ENCODE data around the gene ZNF597. TPM values are rescaled to one million over a fixed set of nuclear protein-coding genes. Genes with fewer than 3 reads are reported as not detected.

Gene ZNF597, protein sequence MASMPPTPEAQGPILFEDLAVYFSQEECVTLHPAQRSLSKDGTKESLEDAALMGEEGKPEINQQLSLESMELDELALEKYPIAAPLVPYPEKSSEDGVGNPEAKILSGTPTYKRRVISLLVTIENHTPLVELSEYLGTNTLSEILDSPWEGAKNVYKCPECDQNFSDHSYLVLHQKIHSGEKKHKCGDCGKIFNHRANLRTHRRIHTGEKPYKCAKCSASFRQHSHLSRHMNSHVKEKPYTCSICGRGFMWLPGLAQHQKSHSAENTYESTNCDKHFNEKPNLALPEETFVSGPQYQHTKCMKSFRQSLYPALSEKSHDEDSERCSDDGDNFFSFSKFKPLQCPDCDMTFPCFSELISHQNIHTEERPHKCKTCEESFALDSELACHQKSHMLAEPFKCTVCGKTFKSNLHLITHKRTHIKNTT
- 1 to 10 TPM; 2.4 to 2.5 TPM for total RNA-seq

DNA sequence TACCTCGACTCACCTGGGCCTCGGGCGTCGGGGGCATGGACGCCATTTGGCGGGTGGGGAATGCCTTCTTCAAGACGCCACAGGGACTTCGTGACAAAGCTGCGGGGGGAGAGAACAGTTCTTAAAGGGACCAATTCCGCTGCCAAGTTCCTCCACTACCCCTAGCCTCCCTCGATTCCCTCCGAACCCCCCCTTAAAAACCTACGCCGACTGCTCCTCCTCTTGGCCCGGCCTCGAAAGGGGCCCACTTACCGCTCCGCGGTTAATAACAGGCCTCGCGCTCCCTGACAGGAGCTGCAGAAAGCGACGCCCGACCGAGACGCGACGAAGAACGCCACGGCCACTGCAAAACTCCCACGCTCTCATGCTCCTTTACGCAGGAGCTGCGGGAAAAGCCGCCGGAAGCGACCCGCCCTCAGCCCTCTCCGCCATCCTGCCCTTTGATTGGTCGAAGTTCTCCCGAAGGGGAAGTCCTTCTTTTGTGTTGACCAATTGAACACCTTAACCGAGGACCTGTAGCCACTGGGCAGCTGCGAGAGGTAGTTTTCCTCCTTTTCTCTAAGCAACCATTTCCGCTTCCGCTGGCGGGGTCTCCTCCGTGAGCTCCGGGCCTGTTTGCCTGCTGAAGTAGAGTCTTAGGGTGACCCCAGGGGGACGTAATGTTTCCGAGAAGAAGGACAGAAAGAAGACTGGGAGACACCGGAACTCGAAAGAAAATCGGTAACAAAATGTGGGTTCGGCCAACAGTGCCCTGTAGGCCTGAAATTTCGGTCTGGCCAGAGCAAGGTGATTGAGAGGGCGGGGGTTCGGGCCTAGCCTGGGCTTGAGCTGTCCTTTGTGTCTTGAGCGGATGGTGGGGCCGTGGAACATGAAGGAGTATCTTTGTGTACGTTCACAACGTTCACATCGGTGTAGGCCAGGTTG is at the start of gene ZNF597, which contains the start of gene NAA60:
TSS of gene ZNF597 (minus strand) at position 397 of the 924 bp plus-strand sequence. CDS start at position 46, 351 bp downstream.
TSS of gene NAA60 (plus strand) at position 573 of the 924 bp plus-strand sequence. CDS start 32,548 bp downstream, outside the sequence.

GRCh38 chr16:3400779-3401688 is 42.3 kb downstream of the ZNF597 start, which contains the start of the genes ZNF174 and ZSCAN32:
TSS of gene ZNF174 (plus strand) at chr16:3401215. CDS start at chr16:3402005, 790 bp downstream.
TSS of gene ZSCAN32 (minus strand) at chr16:3401004. CDS start at chr16:3397557, 3,447 bp downstream.

Small RNA genes lying within 50 kb of the gene (microRNA-seq; reads per million reads assigned to microRNA genes)
- not detected for gene MIR6126 (ENCODE audit: borderline microRNAs expressed, borderline replicate concordance)

Other genes with a start within 250 kb of the ZNF597 start
- 10 to 100 TPM; 13.4 to 13.7 TPM for gene ZNF200, start 208.3 kb downstream of the ZNF597 start, total RNA-seq
- under 1 TPM; 0.51 to 0.81 TPM for gene MEFV, start 186.9 kb downstream of the ZNF597 start, total RNA-seq
- gene ZNF263, start 160.0 kb downstream of the ZNF597 start, total RNA-seq = 10 to 100 TPM; 23.7 to 27.2 TPM
- gene TIGD7, start 138.1 kb downstream of the ZNF597 start, total RNA-seq = 1 to 10 TPM; 5.0 to 5.3 TPM
- gene ZNF75A, start 138.0 kb downstream of the ZNF597 start, total RNA-seq = 10 to 100 TPM; 44.3 to 47.9 TPM
- gene OR2C1, start 87.6 kb downstream of the ZNF597 start, total RNA-seq = not detected
- 10 to 100 TPM; 18.8 to 23.3 TPM for gene ZSCAN32, start 42.5 kb downstream of the ZNF597 start, total RNA-seq
- 10 to 100 TPM; 13.1 to 14.3 TPM for gene ZNF174, start 42.3 kb downstream of the ZNF597 start, total RNA-seq
- 10 to 100 TPM; 45.1 to 50.2 TPM for gene NAA60, start 176 bp upstream of the ZNF597 start, total RNA-seq
- not detected for gene C16orf90, start 52.0 kb upstream of the ZNF597 start, total RNA-seq
- gene CLUAP1, start 57.5 kb upstream of the ZNF597 start, total RNA-seq = 10 to 100 TPM; 33.4 to 37.5 TPM
- 10 to 100 TPM; 84.8 to 88.9 TPM for gene NLRC3, start 133.9 kb upstream of the ZNF597 start, total RNA-seq
- gene SLX4, start 168.1 kb upstream of the ZNF597 start, total RNA-seq = 10 to 100 TPM; 11.1 to 11.6 TPM
- gene DNASE1, start 211.2 kb upstream of the ZNF597 start, total RNA-seq = 10 to 100 TPM; 44.0 to 45.2 TPM

Data from activated naive CD4-positive, alpha-beta T cell treated with anti-CD3 and anti-CD28 coated beads, Interleukin-2, amount 10 ng/mL, durations not matched to agents 5 hours and 36 hours (primary cell).